ENCODE measurements around the gene MPL. TPM values are rescaled to one million over a fixed set of nuclear protein-coding genes. Genes with fewer than 3 reads are reported as not detected.

MPL gene
- total and polyA plus RNA-seq, 2 experiments from 2014 or later: 0.16 TPM; not detected in 1

GRCh38 chr1:43334453-43335205 lies 3.0 kb upstream of the MPL start:
- Histone ChIP-seq H3K27ac (no peak overlapping the region), H3K36me3 (replicated peaks; ENCODE audit: insufficient read depth, low read depth) (no peaks in the 10 kb centered on the region), H2AFZ (no peak overlapping the region), H3K4me1 (ENCODE audit: insufficient read depth) (no peaks in the 10 kb centered on the region), H3K27me3 (no peaks in the 10 kb centered on the region), H3K9me2 (replicated peaks; ENCODE audit: insufficient read depth) (no peaks in the 10 kb centered on the region), H3K79me2 (no peaks in the 10 kb centered on the region), H3K9me3 (ENCODE audit: low read depth) (no peaks in the 10 kb centered on the region), H4K20me1 (ENCODE audit: insufficient read depth, poor library complexity, severe bottlenecking) (no peaks in the 10 kb centered on the region), H3K4me3 (no peak overlapping the region), H3K4me2 (no peak overlapping the region)
- DNase-seq (ENCODE audit: low spot score): no peak
- TF ChIP-seq CTCF (IDR thresholded peaks at IDR 0.05; ENCODE audit: poor library complexity): no peak
- 71% methylated on average over 7 of the region's 7 CpGs for WGBS (ENCODE audit: low lambda C conversion rate, missing lambda C conversion rate)

- Histone ChIP-seq H2AFZ (no peak overlapping the region), H3K79me2 (no peaks in the 10 kb centered on the region), H3K9me2 (replicated peaks; ENCODE audit: insufficient read depth) (no peaks in the 10 kb centered on the region), H3K27ac (no peak overlapping the region), H3K9me3 (ENCODE audit: low read depth) (no peaks in the 10 kb centered on the region), H3K4me3 (no peak overlapping the region), H3K4me1 (ENCODE audit: insufficient read depth) (no peaks in the 10 kb centered on the region), H4K20me1 (ENCODE audit: insufficient read depth, poor library complexity, severe bottlenecking) (no peaks in the 10 kb centered on the region), H3K36me3 (replicated peaks; ENCODE audit: insufficient read depth, low read depth) (no peaks in the 10 kb centered on the region), H3K4me2 (no peak overlapping the region), H3K27me3 (no peaks in the 10 kb centered on the region)
- no peak for TF ChIP-seq CTCF (IDR thresholded peaks at IDR 0.05; ENCODE audit: poor library complexity)
- TF ChIP-seq EZH2 (IDR thresholded peaks at IDR 0.05; ENCODE audit: borderline replicate concordance): no peak
- no peak for TF ChIP-seq EZH2phosphoT487 (IDR thresholded peaks at IDR 0.05; ENCODE audit: low read depth, severe bottlenecking, unreplicated experiment)
- 92% methylated on average over 5 of the region's 5 CpGs for WGBS (ENCODE audit: low lambda C conversion rate, missing lambda C conversion rate)
- no peak for DNase-seq (ENCODE audit: low spot score)
These were observed 383 bp downstream of the MPL start for GRCh38 chr1:43338001-43338400.

GRCh38 chr1:43339584-43340232 lies 2.1 kb downstream of the MPL start:
- H3K4me2 ChIP-seq: no peak overlapping the region
- H3K36me3 ChIP-seq (replicated peaks; ENCODE audit: insufficient read depth, low read depth): no peaks in the 10 kb centered on the region
- H3K4me1 ChIP-seq (ENCODE audit: insufficient read depth): no peaks in the 10 kb centered on the region
- H3K27ac ChIP-seq: no peak overlapping the region
- H3K4me3 ChIP-seq: no peak overlapping the region
- 89% methylated on average over 6 of the region's 6 CpGs for WGBS (ENCODE audit: low lambda C conversion rate, missing lambda C conversion rate)
- no peaks in the 10 kb centered on the region for H3K9me3 ChIP-seq (ENCODE audit: low read depth)
- TF ChIP-seq CTCF (IDR thresholded peaks at IDR 0.05; ENCODE audit: poor library complexity): no peak
- no peak for TF ChIP-seq EZH2phosphoT487 (IDR thresholded peaks at IDR 0.05; ENCODE audit: low read depth, severe bottlenecking, unreplicated experiment)
- H4K20me1 ChIP-seq (ENCODE audit: insufficient read depth, poor library complexity, severe bottlenecking): no peaks in the 10 kb centered on the region
- H2AFZ ChIP-seq: no peak overlapping the region
- no peak for DNase-seq (ENCODE audit: low spot score)
- H3K9me2 ChIP-seq (replicated peaks; ENCODE audit: insufficient read depth): no peaks in the 10 kb centered on the region
- no peaks in the 10 kb centered on the region for H3K79me2 ChIP-seq
- H3K27me3 ChIP-seq: no peaks in the 10 kb centered on the region

All from hepatocyte (in vitro differentiated cells).